Tibial artery (tissue), 4 donors: Measurements from ENCODE around the gene NAA15.
A peak's percentile ranks its signal among the peaks of the same experiment; 100 is the strongest.

Experiments used
- DNase-seq, 2 donors: peaks; one replicate each; pipeline ENCODE4 v3.0.0-alpha.2; 2019
- H3K27ac ChIP-seq, 2 donors: fragments of 200-600 bp; sonication (generic) in 1 of 2; 1 replicate in 1 of 2; 2 replicates in 1 of 2; pipeline ENCODE4 v1.5.1; 2018 to 2019; ENCODE audit warnings: mild to moderate bottlenecking in 1 of 2
- H3K27me3 ChIP-seq, 2 donors: fragments of 200-600 bp; sonication (generic) in 1 of 2; one replicate each; pipeline versions ENCODE4 v1.5.1 to v1.6.0; 2016 to 2019
- H3K36me3 ChIP-seq, 3 donors: fragments of 200-600 bp; sonication (generic) in 2 of 3; one replicate each; pipeline ENCODE4 v1.5.1; 2016 to 2019; ENCODE audit warnings: mild to moderate bottlenecking in 2 of 3
- H3K4me1 ChIP-seq, 4 donors: fragments of 200-600 bp; sonication (generic) in 2 of 4; 1 replicate in 3 of 4; 2 replicates in 1 of 4; pipeline ENCODE4 v1.5.1; 2016 to 2019
- H3K4me3 ChIP-seq, 2 donors: fragments of 200-600 bp; sonication (generic) in 1 of 2; 1 replicate in 1 of 2; 2 replicates in 1 of 2; pipeline ENCODE4 v1.5.1; 2018 to 2019; ENCODE audit warnings: mild to moderate bottlenecking in 2 of 2
- H3K9me3 ChIP-seq, 3 donors: fragments of 200-600 bp; sonication (generic) in 1 of 3; one replicate each; pipeline ENCODE4 v1.5.1; 2016 to 2019
- CTCF ChIP-seq, 2 experiments: fragments of 200-600 bp in 1 of 2; fragments of 450-650 bp in 1 of 2; IDR thresholded peaks; one replicate each; pipeline ENCODE4 v1.5.1; 2017 to 2019; ENCODE audit warnings: antibody characterized with exemption in 2 of 2, mild to moderate bottlenecking in 1 of 2, moderate library complexity in 1 of 2
- intact Hi-C: fragments of 100-400 bp; cut with DNase I; formaldehyde crosslinking; loops from one replicate; pipeline ENCODE4 v1.15.0; 2023; ENCODE audit warnings: low total_unique reads

NAA15 gene

GRCh38 chr4:139297001-139297410, 4.3 kb upstream of the NAA15 start:
- no peak for DNase-seq
- no peak overlapping the region for H3K4me3 ChIP-seq

GRCh38 chr4:139299536-139299935, 1.8 kb upstream of the NAA15 start:
- Histone ChIP-seq H3K36me3 (no peaks in the 10 kb centered on the region), H3K27ac (peak overlapping the region in 1 of 2 donors; percentile 88), H3K4me1 (peaks cover 0 to 47% (median 21%) of the 10 kb centered on the region in 4 donors), H3K27me3 (no peaks in the 10 kb centered on the region), H3K4me3 (no peak overlapping the region), H3K9me3 (no peaks in the 10 kb centered on the region)
- intact Hi-C loops: loop anchor here (5.0 to 10.0 kb wide), 2 partner anchors 122 to 255 kb away; partner anchors contain the start of genes ELF2 and SETD7
- no peak for TF ChIP-seq CTCF (IDR thresholded peaks at IDR 0.05)
- DNase-seq: no peak

More at GRCh38 chr4:139297001-139297410, 4.3 kb upstream of the NAA15 start:
- peaks cover 7 to 12% (median 9%) of the 10 kb centered on the region in 3 donors for H3K36me3 ChIP-seq
- peaks cover 0 to 34% (median 15%) of the 10 kb centered on the region in 4 donors for H3K4me1 ChIP-seq
- no peaks in the 10 kb centered on the region for H3K9me3 ChIP-seq
- no peak for TF ChIP-seq CTCF (IDR thresholded peaks at IDR 0.05)
- intact Hi-C loops: loop anchor here (5.0 to 10.0 kb wide), 2 partner anchors 120 to 258 kb away; partner anchors contain the start of genes ELF2 and SETD7
- no peaks in the 10 kb centered on the region for H3K27me3 ChIP-seq
- H3K27ac ChIP-seq: no peak overlapping the region

GRCh38 chr4:139300431-139301112, 733 bp upstream of the NAA15 start:
- no peak for DNase-seq
- Histone ChIP-seq H3K4me1 (peaks cover 0 to 48% (median 21%) of the 10 kb centered on the region in 4 donors), H3K27me3 (no peaks in the 10 kb centered on the region), H3K4me3 (peak overlapping the region; percentile 87 to 88), H3K9me3 (no peaks in the 10 kb centered on the region), H3K36me3 (no peaks in the 10 kb centered on the region), H3K27ac (peak overlapping the region; percentile 88 to 91)
- TF ChIP-seq CTCF (IDR thresholded peaks at IDR 0.05): no peak
- intact Hi-C loops: no loop called here

- Histone ChIP-seq H3K9me3 (no peaks in the 10 kb centered on the region), H3K4me1 (peaks cover 0 to 39% (median 20%) of the 10 kb centered on the region in 4 donors), H3K27ac (peak within 1 kb of the TSS; percentile 88 to 91), H3K4me3 (peak within 1 kb of the TSS; percentile 87 to 88), H3K27me3 (no peaks in the 10 kb centered on the region), H3K36me3 (no peaks in the 10 kb centered on the region)
- peak; percentile 48 to 78 for DNase-seq
- TF ChIP-seq CTCF (IDR thresholded peaks at IDR 0.05): peak; percentile 16 to 18
- intact Hi-C loops: no loop called here
Observed at GRCh38 chr4:139301821-139302611, 711 bp downstream of the NAA15 start, which contains the start of gene NDUFC1. Gene NDUFC1, minus strand, starts transcription at chr4:139302477. Its CDS starts 6,679 bp downstream, at chr4:139295798.

GRCh38 chr4:139304920-139305319, 3.6 kb downstream of the NAA15 start:
- H3K4me1 ChIP-seq: peaks cover 0 to 39% (median 15%) of the 10 kb centered on the region in 4 donors
- H3K36me3 ChIP-seq: no peaks in the 10 kb centered on the region
- no peak overlapping the region for H3K4me3 ChIP-seq
- no peaks in the 10 kb centered on the region for H3K9me3 ChIP-seq
- no peak for TF ChIP-seq CTCF (IDR thresholded peaks at IDR 0.05)
- intact Hi-C loops: no loop called here
- DNase-seq: no peak
- H3K27ac ChIP-seq: no peak overlapping the region
- no peaks in the 10 kb centered on the region for H3K27me3 ChIP-seq
